NCI-H460 (cell line): Measurements from ENCODE around the gene CAMTA1. TPM values are rescaled to one million over a fixed set of nuclear protein-coding genes. Genes with fewer than 3 reads are reported as not detected.
"Not testable (repeated sequence)": the region's sequence is repeated elsewhere in the genome, so short reads cannot be mapped to it uniquely, and the experiment has no call there.

Source experiments
- DNase-seq: peaks from one replicate; pipeline ENCODE4 v3.0.0-alpha.2; 2016; ENCODE audit warnings: low read depth; ENCODE audit errors: extremely low read depth
- polyA plus RNA-seq: library from polyadenylated mRNA; depleted of rRNA; stranded (reverse); fragments of >200 nt; gene quantifications from 2 replicates; pipeline ENCODE4 v1.2.3, GENCODE V29; 2014; cell fraction: nucleus; rRNA removed
- total RNA-seq: library from RNA; depleted of rRNA; stranded (reverse); fragments of >200 nt; shearing (Covaris generic); gene quantifications from 2 replicates; pipeline ENCODE4 v1.2.3, GENCODE V29; 2014; rRNA removed

CAMTA1 gene, protein sequence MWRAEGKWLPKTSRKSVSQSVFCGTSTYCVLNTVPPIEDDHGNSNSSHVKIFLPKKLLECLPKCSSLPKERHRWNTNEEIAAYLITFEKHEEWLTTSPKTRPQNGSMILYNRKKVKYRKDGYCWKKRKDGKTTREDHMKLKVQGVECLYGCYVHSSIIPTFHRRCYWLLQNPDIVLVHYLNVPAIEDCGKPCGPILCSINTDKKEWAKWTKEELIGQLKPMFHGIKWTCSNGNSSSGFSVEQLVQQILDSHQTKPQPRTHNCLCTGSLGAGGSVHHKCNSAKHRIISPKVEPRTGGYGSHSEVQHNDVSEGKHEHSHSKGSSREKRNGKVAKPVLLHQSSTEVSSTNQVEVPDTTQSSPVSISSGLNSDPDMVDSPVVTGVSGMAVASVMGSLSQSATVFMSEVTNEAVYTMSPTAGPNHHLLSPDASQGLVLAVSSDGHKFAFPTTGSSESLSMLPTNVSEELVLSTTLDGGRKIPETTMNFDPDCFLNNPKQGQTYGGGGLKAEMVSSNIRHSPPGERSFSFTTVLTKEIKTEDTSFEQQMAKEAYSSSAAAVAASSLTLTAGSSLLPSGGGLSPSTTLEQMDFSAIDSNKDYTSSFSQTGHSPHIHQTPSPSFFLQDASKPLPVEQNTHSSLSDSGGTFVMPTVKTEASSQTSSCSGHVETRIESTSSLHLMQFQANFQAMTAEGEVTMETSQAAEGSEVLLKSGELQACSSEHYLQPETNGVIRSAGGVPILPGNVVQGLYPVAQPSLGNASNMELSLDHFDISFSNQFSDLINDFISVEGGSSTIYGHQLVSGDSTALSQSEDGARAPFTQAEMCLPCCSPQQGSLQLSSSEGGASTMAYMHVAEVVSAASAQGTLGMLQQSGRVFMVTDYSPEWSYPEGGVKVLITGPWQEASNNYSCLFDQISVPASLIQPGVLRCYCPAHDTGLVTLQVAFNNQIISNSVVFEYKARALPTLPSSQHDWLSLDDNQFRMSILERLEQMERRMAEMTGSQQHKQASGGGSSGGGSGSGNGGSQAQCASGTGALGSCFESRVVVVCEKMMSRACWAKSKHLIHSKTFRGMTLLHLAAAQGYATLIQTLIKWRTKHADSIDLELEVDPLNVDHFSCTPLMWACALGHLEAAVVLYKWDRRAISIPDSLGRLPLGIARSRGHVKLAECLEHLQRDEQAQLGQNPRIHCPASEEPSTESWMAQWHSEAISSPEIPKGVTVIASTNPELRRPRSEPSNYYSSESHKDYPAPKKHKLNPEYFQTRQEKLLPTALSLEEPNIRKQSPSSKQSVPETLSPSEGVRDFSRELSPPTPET (N-terminal part only)
- 39.0 and 39.9 TPM in 2 replicates for total RNA-seq
- polyA plus RNA-seq: 31.7 and 38.2 TPM in 2 replicates

DNA sequence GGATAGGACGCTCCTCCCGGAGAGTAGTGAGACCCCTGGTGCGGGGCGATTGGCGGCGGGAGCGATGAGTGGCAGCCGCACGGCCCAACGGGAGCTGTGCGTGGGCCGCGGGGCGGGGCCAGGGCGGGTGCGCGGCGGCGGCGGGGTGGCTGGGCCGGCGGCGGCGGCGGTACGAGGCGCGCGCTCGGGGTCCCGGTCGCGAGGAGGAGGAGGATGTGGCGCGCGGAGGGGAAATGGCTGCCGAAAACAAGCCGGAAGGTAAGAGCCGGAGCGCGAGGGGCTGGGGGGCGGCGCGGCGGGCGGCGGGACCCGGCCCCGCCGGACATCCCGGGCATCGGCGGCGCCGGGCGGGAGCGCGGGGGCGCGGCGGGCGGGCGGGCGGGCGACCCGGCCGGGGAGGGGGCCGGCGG lies at the start of gene CAMTA1:
TSS of gene CAMTA1 (plus strand) at position 137 of the 410 bp plus-strand sequence. CDS start at position 214, 77 bp downstream.
- DNase-seq: no peak

DNA sequence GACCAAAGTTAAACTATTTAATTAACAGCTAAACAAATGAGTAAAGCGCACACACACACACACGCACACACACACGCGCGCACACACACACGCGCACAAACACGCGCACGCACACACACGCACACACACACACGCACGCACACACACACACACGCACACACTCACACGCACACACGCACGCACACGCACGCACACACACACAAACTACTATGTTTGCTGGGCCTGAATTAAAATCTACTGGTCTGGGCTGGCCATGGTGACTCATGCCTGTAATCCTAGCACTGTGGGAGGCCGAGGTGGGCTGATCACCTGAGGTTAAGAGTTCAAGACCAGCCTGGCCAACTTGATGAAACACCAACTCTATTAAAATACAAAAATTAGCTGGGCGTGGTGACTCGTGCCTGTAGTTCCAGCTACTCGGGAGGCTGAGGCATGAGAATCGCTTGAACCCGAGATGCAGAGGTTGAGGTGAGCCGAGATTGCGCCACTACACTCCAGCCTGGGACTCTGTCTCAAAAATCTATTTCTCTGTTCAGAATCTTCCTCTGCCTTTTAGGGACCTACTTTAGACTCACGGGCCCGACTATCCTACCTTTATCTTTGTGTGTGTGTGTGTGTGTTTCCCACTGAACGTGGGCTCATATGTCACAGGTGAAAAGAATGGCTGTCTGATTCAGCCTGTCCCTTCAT lies 46.1 kb upstream of the CAMTA1 start:
- no peak for DNase-seq

DNA sequence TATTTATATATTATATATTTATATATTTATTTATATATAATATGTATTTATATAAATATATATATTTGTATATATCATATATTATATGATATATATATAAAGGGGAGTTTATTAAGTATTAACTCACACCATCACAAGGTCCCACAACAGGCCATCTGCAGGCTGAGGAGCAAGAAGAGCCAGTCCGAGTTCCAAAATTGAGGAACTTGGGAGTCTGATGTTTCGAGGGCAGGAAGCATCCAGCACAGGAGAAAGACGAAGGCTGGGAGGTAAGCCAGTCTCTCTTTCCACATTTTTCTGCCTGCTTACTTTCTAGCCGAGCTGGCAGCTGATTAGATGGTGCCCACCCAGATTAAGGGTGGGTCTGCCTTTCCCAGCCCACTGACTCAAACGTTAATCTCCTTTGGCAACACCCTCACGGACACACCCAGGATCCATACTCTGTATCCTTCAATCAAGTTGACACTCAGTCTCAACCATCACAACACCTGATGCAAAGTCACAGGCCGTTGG lies 42.5 kb upstream of the CAMTA1 start:
- not testable (repeated sequence) for DNase-seq

DNA sequence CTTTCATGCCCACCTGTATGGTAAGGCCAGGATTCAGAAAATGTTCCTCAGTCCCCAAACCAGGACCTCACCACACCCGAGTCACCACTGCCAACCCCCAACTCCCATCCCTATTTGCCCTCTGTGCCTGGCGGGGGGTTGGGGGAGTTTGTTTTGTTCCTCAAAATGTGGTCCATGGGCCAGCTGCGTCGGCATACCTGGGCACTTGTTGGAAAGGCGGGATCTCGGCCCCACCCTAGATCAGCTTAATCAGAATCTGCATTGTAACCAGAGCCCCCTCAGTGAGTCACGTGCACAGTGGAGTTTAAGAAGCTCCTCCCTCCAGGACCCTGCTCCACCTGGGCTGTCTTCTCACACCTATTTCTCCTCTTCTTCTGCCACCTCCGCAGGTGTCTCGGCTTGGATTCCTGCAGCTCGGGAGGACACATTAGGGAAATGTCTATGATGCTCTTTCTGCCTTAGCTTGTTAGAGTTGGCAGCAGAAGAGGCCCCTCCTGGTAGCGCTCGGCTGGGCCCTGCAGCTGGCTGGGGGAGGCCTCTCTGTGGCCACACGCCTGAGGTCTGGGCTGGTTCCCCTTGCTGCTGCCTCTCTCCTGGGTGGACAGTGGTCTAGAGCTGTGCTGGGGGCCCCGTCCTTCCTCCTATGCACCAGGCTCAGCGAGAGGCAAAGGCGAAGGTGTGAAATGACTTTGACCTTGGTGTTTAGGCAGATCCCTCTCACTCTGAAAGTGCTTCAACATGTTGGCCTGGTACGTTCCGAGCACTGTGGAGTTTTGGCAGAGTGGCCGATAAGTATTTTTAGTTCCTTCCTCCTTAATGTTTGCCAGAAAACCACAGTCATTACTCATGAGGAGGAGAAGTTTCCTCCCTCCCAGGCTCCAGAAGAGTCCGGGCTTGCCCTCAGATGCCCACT lies 41.8 kb upstream of the CAMTA1 start:
- no peak for DNase-seq

DNA sequence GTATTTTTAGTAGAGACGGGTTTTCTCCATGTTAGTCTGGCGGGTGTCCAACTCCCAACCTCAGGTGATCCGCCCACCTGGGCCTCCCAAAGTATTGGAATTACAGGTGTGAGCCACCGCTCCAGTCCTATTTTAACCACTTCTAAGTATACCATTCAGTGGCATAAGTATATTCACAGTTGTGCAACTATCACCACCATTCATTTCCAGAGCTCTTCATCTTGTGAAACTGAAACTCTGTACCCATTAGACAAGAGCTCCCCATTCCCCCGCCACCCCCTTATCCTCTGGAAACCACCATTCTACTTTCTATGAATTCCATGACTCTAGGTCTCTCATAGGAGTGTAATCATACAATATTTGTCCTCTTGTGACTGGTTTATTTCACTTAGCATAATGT lies 40.2 kb upstream of the CAMTA1 start:
- DNase-seq: no peak

DNA sequence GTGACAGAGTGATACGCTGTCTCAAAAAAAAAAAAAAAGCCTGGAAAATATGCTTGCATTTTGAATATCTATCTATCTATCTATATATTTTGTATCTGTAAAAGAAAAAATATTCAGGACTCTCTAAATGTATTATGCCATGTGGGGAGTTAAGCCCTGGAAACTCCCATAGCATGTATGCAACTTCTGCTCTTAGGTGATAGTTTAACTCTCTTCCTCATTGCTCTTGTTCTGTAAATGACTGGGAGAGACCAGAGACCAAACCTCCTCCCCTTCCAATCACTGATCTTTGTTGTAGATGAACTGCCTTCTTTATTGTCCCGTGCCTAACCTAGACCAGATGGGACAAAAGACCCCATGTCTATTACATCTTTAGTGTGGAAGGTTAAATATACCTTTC lies 37.6 kb upstream of the CAMTA1 start:
- DNase-seq: no peak

DNA sequence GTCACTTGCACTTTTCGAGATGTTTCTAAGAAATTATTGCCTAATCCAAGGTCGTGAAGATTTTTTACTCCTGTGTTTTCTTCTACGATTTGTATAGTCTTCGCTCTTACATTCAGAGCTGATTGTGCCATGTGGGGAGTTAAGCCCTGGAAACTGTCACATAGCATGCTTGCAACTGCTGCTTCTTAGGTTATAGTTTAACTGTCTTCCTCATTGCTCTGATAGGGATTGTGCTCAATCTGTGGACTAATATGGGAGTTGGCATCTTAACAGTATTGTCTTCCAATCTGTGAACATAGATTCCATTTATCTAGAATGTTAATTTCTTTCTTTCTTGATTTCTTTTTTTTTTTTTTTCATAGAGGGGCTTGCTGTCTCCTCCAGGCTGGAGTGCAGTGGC lies 34.8 kb upstream of the CAMTA1 start:
- DNase-seq: no peak

DNA sequence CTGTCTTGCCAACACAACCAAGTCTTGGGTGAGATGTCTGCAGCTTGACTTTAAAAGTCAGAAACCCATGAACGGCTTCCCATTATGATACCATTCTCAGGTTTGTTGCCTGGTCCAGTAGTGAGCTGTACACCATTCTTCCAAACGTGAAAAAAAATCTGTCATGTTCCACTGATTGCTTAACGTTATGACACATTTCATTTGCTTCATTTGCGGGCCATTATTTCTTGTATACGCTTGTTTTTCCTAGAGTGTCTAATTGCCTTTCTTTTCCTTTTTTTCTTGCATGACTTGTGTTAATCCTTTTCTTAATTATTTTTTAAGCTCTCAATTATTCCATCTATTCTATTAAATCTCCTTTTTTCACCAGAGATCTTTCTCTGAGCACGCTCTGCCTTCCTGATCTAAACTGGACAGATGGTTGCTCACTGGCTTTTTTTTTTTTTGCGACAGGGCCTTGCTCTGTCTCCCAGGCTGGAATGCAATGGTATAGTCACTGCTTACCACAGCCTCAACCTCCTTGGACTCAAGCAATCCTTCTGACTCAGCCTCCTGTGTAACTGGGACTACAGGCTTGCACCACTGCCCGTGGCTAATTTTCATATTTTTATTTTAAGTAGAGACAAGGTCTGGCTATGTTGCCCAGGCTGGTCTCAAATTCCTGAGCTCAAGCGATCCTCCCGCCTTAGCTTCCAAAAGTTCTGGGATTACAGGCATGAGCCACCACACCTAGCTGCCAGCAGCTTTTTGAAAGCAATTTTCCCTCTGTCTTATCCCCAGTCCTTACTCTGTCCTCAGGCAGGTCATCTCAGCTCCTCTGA lies 31.7 kb upstream of the CAMTA1 start:
- DNase-seq: no peak

DNA sequence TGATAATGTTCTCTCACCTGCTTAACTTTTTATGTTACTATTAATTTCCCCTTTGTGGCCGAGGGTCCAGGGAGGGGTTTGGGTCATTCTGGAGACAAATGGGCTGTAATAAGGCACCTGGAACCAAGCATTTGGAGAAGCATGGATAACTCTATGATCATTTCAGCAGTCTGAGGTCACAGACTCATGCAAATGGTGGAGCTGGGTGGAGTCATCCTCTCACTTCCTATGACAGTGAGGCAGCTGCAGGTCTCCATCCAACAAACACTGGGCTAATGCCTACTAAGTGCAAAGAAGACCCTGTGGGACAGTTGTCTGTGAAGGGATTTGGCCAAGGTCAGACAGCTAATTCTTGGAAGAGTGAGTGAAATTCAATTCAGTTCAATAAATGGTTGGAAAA lies 28.8 kb upstream of the CAMTA1 start:
- DNase-seq: no peak

DNA sequence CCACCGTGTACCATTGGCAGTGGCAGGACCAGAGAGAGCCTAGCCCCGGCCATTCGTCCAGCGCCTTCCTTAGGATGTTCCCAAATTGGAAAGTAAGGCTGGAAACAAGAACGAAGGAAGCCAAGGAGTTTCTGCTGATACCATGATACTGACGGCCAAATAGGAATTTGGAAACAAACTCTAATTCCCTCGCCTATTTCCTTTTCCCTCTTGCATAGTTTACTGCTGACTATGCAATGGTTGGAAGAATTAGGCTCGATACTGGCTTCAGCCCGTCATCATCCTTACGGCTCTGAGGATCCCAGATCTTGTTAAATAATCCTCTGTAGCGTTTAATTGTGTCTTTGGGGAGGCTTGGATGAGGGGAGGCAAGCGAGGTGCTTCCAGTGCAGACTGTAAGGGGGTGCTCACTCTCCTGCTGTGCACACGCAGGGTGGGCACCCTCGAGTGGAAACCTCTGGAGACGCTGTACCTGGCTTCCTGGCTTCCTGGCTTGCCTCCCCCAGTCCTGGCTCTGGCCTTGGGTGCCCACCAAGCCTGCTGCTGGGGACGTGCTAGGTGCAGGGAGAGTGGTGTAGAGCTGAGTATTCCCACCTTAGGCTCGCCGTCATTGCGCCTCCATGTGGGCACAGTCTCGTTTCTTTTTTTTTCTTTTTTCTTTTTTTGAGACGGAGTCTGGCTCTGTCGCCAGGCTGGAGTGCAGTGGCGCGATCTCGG lies 27.4 kb upstream of the CAMTA1 start:
- DNase-seq: no peak

DNA sequence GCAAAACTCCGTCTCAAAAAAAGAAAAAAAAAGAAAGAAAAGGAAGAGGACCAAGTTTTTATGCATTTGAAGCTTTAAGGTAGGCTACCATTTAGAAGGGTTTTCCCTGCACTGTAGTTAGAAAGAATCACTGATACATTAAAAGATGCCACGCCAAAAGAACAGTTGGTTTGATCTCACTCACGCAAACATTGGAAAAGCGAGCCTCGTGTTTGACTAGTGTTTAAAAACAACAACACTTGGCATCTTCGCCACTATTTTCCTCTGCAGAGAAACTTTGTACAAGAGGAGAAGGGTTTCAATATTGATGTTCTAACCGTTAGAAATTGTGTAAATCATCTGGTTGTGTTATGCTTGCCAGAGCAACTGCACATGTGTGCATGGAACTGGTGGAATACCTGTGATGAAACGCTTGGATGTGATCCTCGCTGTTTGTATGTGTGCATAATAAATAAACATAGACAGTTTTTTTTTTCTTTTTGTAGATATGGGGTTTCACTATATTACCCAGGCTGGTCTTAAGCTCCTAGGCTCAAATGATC lies 24.0 kb upstream of the CAMTA1 start:
- DNase-seq: no peak

DNA sequence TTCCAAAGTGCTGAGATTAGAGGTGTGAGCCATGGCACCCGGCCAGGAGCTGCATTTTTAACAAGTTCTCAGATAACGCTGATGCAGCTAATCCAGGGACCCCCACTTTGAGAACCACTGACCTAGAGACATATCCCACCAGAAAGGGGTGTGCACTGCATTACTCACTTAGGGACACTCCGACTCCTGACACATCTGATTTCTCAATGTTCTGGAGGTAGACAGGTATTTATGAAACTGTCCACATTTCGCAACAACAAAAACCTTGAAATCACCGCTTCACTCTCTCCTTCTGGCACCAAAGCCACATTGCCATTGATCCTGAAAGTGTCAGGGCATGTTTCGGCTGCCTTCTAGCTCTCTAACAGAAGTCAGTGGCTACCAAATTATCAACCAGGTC lies 23.2 kb upstream of the CAMTA1 start:
- DNase-seq: no peak

DNA sequence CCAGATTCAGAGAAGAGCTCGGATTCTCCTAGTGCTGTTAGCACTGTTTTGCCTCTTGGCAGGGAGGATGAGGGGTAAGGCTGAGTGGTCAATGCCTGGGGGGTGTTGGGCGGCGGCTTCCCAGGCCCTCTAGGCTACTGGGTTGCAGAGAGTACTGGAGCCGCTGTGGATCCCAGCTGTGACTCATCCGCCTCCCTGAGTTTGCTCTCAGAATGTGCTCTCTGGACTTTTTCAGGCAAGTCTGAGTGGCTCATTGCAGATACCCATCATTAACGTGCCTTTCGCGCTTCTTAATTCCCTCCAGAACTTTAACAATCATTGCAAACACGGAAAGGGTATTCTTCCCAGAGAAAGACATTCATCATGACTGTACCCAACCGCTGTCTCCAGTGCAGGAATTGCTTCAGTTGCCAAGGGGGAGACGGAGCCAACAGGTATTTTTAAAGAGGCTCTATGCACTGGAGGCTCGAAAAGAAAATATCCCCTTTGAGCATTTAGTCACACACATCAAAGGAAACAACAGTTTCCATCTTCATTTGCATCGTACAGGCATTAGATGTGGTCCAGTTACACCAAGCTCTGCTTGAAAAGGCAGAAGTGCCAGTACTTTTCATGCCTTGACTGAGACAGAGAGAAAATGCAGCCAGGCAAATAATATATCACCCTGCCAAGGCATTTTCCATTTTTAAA lies 14.4 kb upstream of the CAMTA1 start:
- DNase-seq: no peak

DNA sequence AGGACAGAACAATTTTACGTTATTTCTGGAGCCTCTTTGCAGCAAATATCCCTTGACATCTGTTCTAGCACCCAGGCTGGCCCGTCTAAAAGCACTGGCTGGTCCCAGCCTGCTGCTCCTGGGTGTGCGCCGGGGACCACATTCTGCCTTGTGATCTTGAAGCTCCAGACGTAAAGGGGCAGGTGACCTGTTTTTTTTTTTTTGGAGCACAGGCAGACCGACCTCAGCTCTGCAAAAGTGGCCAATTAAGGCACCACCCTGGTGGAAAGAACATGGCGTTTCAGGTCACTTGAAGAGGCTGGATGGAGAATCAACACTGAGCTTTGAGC lies 13.8 kb upstream of the CAMTA1 start:
- DNase-seq: no peak

DNA sequence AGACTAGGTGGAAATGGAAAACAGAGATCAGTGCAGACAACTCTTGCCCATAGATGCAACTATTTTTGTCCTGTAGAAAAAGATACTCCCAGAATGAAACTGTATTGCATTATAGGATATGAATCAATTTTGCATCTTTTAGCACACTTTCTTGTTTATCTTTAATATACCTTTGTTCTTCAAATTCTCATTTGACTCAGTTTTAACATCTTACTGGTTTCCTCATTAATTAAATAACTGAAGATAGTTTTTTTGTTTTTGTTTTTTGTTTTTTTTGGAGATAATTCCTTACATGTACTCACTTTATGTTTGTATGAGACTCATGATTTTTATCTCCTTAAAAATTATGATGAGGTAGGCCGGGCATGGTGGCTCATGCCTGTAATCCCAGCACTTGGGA lies 10.9 kb upstream of the CAMTA1 start:
- DNase-seq: no peak

DNA sequence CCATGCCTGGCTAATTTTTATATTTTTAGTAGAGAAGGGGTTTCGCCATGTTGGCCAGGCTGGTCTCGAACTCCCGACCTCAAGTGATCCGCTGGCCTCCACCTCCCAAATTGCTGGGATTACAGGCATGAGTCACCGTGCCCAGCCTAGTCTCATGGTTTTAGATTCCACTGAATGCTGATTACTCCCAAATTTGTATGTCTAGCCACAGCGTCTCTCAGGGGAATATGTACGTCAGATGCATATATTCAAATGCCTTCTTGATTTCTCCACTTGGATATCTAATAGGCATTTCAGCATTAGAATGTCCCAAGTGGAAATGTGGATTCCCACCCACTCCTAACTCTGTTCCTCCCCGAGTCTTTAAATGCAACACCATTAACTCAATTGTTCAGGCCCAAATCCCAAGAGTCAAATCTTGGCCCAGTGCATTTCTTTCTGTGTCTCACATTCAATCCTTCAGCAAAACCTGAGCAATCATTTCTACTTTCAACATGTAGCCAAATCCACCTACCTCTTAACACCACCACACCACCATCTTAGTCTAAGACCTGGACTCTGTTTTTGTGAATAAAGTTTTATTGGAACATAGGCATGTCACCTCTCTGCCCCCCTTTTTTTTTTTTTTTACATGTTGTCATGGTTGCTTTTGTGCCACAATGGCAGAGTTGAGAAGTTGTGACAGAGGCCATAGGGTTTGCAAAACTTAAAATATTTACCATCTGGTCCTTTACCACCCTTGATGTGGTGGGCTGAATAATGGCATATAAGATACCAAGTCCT lies 9.8 kb upstream of the CAMTA1 start:
- DNase-seq: no peak
